ENCODE results near the gene FBXW12.

DNA sequence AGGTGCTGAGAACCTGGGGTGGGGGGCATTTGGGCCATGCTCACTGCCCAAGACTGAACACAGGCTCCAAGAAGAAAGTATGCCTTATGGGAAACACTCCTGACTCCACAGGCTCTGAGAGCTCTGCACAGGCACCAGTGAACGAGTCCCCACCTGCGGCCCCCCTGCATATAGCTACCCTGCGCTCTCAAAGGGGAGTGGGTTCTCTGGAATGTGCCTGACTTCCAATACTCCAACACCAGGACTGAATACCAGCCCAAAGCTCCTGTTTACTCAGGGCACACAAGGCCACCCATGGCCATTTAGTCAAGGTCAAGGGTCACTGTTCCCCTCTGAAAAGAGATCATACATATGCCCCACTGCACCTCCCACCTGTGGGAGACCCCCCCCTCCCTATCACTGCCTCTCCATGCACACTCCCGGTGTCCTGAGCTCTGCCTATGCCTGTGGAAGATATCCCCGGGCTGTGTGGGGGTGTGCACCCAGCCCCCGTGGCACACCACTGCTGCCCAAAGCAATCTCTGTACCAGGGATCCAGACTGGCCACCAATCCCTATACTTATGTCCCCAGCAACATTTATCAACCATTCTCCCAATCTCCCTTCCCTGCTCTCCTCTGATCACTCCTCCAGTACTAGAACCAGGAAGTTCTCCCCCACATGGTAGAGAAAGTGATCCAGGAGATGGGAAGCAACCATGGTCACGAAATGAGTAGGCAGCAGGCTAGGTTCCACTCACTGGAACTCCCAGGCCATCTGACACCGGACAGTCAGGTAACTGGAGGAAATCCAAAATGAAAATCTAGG, 59.4 kb downstream of the FBXW12 start:
- no peak for TF ChIP-seq CTCF (IDR thresholded peaks at IDR 0.05; ENCODE audit: low read depth, low read length, missing input control)
- TF ChIP-seq RAD21 (IDR thresholded peaks at IDR 0.05), result no peak
- TF ChIP-seq, protein P1, sequence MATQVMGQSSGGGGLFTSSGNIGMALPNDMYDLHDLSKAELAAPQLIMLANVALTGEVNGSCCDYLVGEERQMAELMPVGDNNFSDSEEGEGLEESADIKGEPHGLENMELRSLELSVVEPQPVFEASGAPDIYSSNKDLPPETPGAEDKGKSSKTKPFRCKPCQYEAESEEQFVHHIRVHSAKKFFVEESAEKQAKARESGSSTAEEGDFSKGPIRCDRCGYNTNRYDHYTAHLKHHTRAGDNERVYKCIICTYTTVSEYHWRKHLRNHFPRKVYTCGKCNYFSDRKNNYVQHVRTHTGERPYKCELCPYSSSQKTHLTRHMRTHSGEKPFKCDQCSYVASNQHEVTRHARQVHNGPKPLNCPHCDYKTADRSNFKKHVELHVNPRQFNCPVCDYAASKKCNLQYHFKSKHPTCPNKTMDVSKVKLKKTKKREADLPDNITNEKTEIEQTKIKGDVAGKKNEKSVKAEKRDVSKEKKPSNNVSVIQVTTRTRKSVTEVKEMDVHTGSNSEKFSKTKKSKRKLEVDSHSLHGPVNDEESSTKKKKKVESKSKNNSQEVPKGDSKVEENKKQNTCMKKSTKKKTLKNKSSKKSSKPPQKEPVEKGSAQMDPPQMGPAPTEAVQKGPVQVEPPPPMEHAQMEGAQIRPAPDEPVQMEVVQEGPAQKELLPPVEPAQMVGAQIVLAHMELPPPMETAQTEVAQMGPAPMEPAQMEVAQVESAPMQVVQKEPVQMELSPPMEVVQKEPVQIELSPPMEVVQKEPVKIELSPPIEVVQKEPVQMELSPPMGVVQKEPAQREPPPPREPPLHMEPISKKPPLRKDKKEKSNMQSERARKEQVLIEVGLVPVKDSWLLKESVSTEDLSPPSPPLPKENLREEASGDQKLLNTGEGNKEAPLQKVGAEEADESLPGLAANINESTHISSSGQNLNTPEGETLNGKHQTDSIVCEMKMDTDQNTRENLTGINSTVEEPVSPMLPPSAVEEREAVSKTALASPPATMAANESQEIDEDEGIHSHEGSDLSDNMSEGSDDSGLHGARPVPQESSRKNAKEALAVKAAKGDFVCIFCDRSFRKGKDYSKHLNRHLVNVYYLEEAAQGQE (IDR thresholded peaks at IDR 0.05), result no peak
